Measurements from ENCODE around the gene EIF4H.
A peak's percentile ranks its signal among the peaks of the same experiment; 100 is the strongest.
"Not testable (repeated sequence)": the region's sequence is repeated elsewhere in the genome, so short reads cannot be mapped to it uniquely, and the experiment has no call there.

EIF4H gene
- 157 to 291 (median 252) reads per million in 18 experiments for total RNA-seq

DNA sequence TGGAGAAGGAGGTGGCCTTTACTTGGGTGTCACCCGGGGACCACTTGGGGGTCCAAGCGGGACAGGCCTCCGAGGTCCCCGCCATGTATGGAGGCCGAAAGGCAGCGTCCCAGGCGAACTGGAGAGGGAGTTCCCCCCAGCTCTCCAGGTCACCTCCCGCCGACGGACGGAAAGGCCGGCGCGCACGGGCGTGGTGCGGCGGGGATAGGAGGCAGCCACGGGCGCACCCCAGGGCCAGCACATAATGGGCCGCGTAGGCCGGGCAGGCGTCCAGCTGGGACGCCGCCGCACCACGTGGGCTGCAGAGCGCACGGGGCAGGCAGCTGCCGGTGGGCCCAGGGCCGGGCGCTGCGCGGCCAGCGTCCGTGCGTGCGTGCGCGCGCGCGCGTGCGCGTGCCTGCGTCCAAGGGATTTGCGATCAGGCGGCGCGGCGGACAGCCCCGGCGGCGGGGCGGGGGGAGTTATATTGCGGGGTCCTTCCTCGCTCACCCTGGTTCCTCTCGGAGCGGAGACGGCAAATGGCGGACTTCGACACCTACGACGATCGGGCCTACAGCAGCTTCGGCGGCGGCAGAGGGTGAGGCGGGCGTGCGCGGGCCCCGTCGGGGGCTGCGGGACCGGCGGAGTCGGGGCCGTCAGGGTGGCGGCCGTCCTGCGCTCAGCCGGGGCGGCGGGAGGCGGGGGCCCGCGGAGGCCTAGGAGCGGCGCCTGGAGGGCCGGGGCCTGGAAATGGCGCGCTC is at the start of gene EIF4H:
Gene EIF4H (plus strand): TSS at position 491 of the 740 bp plus-strand sequence. CDS start 28 bp downstream, at position 519.
- peak; percentile 96 to 97 for DNase-seq

DNA sequence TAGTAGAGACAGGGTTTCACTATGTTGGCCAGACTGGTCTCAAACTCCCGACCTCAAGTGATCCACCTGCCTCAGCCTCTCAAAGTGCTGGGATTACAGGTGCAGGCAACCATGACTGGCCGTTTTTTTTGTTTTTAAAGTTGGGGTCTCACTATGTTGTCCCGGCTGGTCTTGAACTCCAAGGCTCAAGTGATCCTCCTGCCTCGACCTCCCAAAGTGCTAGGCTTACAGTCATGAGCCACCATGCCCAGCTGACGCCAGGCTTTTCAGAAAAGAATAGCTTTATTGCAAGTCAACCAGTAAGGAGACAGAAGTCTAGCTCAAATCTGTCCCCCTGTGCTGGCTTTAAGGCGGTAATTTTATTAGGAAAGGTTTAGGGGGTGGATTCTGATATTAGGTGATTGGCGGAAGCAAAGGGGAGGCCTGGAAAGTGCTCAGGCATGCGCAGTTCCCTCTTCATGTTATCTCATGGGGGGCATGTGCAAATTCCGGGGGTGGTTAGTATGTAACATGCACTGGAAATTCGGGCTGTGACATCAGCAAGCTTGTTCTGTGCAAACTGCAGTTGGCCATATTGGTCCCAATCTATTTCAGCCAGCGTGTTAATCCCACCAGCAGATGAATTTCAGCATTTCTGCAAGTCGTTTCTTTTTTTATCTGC is 47.8 kb upstream of the EIF4H start:
- DNase-seq: no peak

DNA sequence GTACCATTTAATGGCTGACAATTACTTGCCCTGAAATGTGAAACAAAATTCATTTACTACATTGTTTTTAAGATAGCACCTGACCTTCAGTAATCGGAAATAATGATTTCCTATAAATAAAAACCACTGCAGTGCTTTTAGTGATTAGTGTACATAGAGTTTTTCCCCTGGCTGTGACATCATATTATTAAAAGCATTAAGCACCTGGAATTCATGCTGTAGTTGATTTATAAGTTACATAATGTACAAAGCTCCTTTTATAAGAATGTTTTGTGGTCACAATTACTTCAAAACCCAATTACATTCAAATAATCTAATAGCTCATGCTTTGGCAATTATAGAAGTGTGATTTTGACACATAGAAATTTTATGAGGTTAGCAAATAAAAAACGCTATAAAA is 44.3 kb upstream of the EIF4H start:
- no peak for DNase-seq

DNA sequence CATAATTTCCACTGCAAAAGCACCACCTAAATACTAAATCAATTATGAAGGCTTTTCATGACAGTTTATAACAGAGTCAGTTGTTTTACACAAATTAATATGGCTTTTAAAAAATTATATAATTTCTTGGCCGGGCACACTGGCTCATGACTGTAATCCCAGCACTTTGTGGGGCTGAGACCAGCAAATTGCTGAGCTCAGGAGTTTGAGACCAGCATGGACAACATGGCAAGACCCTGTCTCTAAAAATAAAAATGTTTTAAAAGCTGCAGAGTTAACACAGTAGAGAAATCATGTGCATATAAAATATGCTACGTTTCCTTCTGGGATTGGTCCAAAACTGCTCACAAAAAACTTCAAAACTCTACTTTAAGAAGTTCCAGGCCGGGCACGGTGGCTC is 43.6 kb upstream of the EIF4H start:
- DNase-seq: no peak

DNA sequence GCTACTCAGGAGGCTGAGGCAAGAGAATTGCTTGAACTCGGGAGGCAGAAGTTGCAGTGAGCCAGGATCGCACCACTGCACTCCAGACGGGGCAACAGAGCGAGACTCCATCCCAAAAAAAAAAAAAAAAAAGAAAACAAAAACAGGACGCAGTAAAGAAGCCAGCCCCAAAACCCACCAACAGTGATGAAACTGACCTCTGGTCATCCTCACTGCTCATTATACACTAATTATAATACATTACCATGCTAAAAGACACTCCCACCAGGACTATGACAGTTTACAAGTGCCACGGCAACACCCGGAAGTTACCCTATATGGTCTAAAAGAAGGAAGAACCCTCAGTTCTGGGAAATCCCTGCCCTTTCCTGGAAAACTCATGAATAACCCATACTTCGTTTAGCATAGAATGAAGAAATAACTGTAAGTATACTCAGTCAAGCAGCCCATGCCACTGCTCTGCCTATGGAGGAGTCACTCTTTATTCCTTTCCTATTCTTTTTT is 40.0 kb upstream of the EIF4H start:
- DNase-seq: peak; percentile 95 to 99

DNA sequence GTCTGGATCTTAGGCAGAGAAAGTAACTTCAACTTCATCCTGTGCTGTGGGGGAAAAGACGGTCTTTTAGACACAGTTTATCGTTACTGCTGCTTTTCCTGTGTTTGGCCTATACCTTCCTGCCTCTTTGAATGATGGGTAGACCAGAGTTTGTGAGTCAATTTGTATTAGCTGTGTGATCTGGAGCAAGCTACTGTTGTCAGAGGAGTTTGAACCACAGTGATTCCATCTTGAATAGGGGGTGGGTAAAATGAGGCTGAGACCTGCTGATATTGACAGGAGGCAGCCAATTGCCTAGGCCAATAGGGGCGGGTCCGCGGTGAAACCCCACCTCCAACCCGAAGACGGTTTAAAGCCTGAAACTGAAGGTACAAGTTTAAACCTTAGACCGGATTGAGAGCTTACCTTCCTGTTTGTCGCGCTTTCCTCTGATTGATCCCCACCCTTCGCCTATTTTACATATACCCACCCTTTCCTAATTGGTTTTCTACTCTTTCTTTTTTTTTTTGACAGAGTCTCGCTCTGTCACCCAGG is 35.8 kb upstream of the EIF4H start:
- DNase-seq: no peak

DNA sequence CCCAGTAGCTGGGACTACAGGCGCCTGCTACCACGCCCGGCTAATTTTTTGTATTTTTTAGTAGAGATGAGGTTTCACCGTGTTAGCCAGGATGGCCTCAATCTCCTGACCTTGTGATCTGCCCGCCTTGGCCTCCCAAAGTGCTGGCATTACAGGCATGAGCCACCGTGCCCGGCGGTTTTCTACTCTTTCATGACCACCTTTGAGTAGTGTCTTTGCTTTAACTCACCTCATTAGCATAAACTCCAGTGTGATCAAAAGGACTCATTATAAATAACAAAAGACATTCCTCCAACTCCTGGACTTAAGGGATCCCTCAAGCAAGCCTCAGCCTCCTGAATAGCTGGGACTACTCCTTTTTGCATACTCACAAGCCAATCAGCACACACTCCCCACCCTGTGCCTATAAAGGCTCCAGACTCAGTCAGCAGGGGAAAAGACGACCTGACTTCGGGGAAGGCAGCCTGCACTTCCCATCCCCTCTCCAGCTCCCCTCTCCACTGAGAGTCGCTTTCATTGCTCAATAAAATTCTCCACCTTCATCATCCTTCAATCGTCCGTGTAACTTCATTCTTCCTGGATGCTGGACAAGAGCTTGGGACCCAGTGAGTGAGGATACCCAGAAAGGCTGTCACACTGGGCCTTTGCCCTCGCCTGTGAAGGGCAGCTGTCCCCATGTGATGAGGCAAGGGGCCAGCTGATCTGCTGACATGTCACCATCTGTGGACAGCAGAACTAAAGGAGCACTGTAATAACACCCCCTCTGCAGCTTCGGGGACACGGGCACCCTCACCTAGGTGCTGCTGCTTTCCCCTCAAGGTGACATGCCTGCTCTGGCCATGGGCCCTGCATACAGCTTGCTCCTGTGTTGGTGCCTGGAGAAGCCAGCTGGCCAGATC is 35.0 kb upstream of the EIF4H start:
- DNase-seq: no peak

DNA sequence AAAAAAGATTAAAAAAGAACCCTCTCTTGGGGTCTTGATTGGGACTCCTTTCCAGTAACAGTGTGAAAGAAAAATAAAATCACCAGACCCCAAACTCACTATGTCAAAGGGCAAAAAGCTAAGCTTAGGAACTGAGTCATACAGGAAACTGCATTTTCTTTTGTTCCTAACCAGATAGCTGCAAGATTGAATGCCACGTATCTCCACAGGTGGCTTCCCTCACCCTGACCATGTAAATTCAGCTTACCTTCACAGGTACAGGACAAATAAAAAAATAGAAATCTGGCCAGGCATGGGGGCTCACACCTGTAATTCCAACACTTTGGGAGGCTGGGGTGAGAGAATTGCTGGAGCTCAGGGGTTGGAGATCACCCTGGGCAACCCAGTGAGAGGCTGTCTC is 32.5 kb upstream of the EIF4H start:
- no peak for DNase-seq

DNA sequence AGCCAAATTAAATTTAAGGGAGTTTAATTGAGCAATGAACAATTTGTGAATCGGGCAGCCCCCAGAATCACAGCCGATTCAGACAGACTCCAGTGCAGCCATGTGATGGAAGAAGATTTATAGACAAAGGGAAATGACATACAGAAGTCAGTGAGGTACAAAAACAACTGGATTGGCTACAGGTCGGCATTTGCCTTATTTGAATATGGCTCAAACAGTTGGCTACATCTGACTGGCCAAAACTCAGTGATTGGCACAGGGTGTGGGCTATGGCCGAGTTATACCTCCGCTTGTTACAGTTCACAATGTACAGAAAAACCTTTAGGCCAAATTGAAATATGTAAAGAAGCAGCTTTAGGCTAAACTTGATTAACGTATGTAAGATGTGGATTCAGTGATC is 30.8 kb upstream of the EIF4H start:
- no peak for DNase-seq

DNA sequence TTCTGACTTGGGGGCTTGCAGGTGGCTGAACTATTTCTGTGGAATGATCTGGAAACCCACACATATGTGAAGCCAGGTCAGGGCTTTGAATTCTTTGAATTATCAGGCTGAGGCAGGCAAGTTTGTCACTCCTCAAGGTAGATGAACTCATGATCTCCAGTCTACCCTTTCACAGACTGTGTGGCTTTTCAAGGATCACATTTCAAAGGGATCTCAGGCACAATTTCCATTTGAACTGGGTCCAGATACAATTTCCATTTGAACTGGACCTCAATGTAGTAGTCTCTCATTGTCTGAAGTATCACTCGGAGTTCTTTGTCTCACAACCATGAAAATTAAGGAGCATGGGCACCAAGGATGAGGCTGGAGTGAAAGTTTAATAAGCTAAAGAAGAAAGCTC is 25.7 kb upstream of the EIF4H start:
- DNase-seq: no peak

DNA sequence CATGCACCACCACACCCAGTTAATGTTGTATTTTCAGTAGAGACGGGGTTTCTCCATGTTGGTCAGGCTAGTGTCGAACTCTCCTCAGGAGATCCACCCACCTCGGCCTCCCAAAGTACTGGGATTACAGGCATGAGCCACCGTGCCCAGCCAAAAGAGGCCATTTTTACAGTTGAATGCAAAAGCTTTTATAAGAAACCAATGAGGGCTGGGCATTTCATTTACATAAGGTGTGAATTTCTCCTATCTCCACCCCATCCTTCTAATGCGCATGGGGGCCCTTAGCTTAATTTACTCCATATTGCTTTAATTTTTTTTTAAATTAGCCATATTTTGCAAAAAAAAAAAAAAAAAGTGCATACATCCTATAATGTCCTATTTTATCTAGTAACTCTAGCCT is 25.1 kb upstream of the EIF4H start:
- no peak for DNase-seq

DNA sequence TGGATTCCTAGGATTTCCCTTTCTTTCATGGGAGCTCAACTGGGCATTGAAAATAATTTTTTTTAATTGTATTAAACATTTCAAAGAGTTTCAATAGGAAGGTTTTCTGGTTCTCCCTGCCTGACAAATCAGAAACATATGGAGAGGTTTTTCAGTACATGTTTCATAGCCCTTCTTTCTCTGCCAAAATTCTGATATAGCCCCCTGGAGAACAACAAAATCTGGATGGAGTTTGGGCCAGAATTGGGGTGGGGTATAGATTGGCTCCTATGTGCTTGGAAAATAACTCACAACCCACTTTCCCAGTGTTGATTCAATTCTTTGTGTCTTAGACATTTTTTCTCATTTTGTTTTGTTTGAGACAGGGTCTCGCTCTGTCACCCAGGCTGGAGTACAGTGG is 24.6 kb upstream of the EIF4H start:
- DNase-seq: no peak

DNA sequence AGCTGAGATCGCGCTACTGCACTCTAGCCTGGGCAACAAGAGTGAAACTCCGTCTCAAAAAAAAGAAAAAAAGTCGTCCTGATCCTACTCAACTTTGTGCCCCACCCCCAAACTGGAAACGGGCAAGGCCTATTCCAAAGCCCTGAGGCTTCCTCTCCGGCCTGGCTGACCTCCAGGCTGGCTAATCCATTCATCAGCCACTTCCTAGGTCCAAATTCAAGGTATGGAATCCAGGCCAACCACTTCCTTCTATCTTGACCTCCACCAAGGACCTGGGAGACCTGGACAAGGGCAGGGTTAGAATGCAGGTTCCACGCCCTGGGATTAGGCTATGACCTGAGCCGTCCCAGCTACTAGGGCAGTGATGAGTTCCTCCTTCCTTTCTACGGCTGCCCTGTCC is 20.4 kb upstream of the EIF4H start:
- no peak for DNase-seq

DNA sequence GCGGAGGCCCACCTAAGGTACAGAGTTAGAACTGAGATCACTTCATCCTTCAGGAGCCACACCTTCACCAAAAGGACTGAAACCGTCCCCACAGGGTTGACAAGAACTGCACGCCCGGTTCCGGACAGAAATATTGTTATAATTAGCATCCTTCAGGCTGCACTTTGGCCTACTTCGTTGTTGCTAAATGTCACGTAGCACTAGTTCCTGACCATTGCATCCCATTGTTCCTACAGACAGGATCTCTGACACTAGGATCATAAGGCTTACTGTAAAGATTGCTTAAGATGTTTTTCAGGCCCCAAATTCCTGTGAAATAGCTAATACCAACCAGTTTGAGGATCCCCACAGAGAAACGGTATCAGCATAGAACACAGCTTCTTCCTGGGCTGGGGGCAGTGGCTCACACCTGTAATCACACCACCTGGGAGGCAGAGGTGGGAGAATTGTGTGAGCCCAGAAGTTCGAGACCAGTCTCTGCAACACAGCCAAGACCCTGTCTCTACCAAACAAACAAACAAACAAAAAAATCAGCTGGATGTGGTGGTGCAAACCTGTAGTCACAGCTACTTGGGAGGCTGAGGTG is 18.3 kb upstream of the EIF4H start:
- DNase-seq: no peak

DNA sequence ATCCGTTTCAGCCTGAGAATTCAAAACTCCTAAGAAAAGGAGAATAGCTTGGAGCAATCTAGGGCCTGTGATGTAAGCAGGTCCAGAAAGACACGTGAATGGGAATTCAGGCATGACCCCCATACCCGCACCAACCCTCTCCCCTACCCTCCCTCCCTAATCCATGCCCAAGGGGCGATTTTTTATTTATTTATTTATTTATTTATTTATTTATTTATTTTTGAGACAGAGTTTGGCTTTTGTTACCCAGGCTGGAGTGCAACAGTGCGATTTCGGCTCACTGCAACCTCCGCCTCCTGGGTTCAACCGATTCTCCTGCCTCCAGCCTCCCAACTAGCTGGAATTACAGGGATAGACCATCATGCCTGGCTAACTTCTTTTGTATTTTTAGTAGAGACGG is 16.6 kb upstream of the EIF4H start:
- no peak for DNase-seq

DNA sequence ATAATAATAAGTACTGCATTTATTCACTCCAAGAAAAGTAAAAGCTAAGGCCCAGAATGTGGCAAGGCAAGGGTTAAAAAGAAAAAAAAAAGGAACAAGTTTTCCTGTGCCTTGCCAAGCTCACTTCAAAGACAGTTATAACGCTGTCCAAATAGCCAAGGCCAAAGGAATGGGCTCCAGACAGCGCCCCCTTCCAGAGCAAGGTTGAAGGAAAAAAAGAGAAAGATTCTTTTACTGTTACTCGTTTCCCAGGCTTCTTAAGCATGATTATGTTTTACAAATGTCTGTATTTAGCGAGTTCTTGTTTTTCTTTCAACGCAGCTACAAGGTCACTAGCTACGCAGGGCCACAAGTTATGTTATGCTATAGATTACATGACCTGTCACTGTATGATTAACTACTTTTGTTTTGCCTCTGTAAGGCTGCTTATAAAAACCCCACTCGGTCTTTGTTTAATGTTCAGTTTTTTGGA is 9.1 kb upstream of the EIF4H start:
- peak; percentile 22 to 31 for DNase-seq

DNA sequence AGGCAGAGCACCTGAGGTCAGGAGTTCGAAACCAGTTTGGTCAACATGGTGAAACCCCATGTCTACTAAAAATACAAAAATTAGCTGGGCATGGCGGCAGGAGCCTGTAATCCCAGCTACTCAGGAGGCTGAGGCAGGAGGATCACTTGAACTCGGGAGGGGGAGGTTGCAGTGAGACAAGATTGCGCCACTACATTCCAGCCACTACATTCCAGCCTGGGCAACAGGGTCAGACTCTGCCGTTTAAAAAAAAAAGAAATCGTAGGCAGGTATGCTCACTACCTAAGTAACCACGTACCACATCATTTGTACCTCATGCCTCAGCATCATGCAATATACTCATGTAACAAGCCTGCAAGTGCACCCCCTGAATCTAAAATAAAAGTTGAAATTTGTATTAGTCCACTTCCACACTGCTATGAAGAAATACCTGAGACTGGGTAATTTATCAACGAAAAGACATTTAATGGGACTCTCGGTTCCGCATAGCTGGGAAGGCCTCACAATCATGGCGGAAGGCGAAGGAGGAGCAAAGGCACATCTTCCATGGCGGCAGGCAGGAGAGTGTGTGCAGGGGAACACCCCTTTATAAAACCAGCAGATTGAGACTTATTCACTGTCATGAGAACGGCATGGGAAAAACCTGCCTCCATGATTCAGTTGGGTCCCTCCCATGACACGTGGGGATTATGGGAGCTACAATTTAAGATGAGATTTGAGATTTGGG is 8.1 kb upstream of the EIF4H start:
- no peak for DNase-seq

DNA sequence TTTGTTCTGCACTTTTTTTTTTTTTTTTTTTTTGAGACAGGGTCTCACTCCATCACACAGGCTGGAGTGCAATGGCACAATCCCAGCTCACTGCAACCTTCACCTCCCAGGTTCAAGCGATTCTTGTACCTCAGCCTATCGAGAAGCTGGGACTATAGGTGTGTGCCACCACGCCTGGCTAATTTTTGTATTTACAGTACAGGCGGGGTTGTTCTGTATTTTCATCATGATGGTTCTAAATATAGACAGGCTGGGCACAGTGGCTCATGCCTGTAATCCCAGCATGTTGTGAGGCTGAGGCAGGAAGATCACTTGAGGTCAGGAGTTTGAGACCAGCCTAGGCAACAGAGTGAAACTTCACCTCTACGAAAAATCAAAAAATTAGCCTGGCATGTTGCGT is 6.8 kb upstream of the EIF4H start:
- not testable (repeated sequence) for DNase-seq

DNA sequence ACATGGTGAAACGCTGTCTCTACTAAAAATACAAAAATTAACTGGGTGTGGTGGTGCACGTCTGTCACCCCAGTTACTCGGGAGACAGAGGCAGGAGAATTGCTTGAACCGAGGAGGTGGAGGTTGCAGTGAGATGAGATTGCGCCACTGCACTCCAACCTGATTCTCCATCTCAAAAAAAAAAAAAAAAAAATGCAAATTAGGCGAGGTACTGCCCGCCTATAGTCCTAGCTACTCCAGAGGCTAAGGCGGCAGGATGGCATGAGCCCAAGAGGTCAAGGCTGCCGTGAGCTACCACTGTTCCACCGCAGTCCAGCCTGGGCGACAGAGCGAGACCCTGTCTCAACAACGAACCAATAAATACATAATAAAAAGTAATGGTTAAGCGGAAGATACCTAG is 1.1 kb upstream of the EIF4H start:
- DNase-seq: no peak

DNA sequence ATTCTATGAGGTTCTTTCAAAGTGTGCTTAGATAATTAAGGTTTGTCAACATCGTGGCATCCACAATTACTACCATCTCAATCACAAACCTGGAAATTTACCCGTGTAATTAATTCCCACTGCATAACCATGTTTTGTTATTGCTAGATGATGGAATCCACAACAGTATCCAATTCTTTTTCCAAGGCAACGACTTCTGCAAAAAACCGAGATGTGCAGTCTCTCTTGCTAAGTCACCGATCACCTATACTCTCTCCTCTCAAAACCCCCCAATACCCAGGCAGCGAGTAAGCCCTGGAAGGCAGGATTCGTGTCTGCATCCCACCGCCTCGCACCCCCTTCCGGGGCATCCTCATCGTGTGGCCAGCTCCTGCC is 678 bp upstream of the EIF4H start:
- DNase-seq: no peak

DNA sequence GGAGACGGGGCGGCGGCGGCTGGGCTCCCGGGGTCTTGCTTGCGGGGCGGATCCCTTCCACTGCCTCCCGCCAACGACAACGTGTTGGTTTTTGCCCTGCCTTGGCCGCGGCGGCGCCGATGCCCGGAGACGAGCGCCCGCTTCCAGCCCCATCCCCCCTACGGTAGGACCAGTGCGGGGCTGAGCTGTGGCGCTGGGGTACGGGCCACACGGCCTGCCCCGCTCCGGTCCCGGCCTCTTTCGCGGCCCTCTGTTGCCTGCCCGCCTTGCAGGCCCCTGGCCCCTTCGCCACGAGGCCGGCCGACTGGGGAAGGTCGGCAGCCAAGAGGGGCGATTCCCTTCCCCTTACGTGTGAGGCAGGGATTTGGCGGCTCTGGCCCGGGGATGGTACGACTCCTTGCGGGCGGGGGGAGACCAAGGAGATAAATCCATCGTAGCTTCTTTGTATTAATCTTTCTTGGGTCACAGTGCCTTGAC is 488 bp downstream of the EIF4H start:
- peak; percentile 29 to 35 for DNase-seq

DNA sequence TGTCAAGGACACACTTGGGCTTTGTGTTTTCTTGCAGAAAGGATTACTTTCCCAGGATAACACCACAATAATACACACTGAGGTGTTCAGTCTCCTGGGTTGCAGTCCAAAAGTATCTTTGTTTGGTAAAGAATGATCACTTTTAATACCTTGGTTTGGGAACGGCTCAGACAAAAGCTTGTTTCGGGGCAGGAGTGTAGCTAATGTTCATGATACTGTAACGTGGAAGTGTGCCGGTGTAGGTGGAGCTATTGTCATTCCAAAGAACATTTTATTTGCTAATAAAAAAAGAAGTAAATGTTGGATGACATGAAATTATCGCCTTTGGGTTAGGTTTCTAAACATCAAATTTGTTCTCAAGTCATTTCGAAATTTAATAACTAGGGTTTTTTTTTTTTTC is 1.2 kb downstream of the EIF4H start:
- no peak for DNase-seq
